ENCODE results near the gene TMEM214. TPM values are rescaled to one million over a fixed set of nuclear protein-coding genes. Genes with fewer than 3 reads are reported as not detected.

Gene TMEM214
- total RNA-seq, 2 experiments from 2014 or later = 38.3 to 41.3 TPM

DNA sequence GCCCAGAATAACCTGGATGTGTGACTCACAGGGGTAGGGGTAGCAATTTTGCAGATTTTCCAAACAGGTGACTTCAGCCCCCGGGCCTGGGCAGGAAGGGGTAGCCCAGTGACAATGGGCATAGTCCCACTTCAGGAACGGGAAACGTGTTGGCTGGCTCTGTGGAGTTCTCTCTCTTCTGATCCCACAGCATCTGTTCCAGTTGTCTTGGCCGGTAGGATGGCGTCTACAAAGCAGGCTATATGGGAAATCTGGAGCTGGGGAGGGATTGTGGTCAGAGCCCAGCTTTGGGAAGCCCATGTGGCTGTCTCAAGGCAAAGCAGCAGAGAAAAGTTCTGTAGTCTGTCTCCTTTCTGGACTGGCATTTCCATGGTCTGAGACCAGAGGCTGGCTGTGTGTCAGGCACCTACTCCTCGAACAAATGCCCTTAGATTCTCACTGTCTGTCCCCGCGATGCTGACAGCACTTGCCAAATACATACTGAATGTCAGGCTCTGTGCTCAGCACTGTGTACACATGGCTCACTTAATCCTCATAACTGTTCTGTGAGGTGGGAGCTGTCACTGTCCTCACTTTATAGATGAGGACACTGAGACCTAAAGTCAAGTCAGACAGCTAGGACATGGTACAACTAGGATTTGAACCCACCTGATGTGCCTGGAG lies 17.9 kb upstream of the TMEM214 start:
- H3K9me3 Mint-ChIP-seq = no peaks in the 10 kb centered on the region
- H3K27me3 Mint-ChIP-seq (ENCODE audit: low read depth) = no peaks in the 10 kb centered on the region
- no peak for DNase-seq
- intact Hi-C loops (cut with micrococcal nuclease) = loop anchor here (5.0 kb wide), 1 partner anchor 168 kb away; the partner anchor contains the start of gene DPYSL5
- no peaks in the 10 kb centered on the region for H3K36me3 Mint-ChIP-seq (ENCODE audit: low read depth)
- CTCF ChIA-PET = interaction anchor here (0.6 to 6.5 kb wide), 5 partner anchors 9 to 168 kb away, joined by 3 to 96 read pairs (median 14); partner anchors contain the start of gene DPYSL5
- H3K4me3 Mint-ChIP-seq = no peak overlapping the region
- no peak overlapping the region for H3K27ac Mint-ChIP-seq
- H3K4me1 Mint-ChIP-seq (ENCODE audit: low read depth) = peaks cover 2% of the 10 kb centered on the region

DNA sequence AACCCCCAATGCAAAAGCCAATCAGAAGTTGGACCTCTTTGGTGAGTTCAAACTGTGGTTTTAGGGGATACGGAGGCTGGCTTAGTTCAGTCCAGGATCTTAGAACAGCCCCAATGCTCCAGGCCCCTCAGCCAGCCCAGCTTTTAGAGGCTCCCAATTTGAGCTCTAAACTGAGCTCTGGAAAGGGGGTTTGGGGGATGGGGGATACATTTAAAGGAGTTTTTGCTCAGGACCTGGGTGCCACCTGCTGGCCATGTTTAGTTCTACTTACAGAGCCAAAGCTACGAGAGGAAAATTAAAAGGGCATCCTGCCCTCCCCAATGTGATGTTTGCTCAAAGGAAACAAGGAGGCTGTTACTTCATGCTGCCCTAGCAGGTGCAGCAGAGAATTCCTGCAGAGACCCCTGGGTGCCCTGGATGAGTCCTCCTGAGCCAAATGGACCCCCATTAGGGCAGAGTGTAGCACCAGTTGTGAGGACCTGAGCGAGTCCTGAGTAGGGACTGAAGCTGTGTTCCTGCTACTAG lies 15.9 kb upstream of the TMEM214 start:
- intact Hi-C loops (cut with micrococcal nuclease) = loop anchor here (1.0 to 5.0 kb wide), 2 partner anchors 56 to 170 kb away; partner anchors contain the start of gene DPYSL5
- CTCF ChIA-PET = interaction anchor here (0.6 to 6.5 kb wide), 30 partner anchors 9 to 458 kb away, joined by 3 to 96 read pairs (median 4); partner anchors contain the start of genes DPYSL5, MAPRE3, PREB and TMEM214
- H3K27me3 Mint-ChIP-seq (ENCODE audit: low read depth) = no peaks in the 10 kb centered on the region
- no peak overlapping the region for H3K4me3 Mint-ChIP-seq
- no peaks in the 10 kb centered on the region for H3K36me3 Mint-ChIP-seq (ENCODE audit: low read depth)
- H3K9me3 Mint-ChIP-seq = no peaks in the 10 kb centered on the region
- no peaks in the 10 kb centered on the region for H3K4me1 Mint-ChIP-seq (ENCODE audit: low read depth)
- peak; percentile 70 for DNase-seq
- H3K27ac Mint-ChIP-seq = no peak overlapping the region

DNA sequence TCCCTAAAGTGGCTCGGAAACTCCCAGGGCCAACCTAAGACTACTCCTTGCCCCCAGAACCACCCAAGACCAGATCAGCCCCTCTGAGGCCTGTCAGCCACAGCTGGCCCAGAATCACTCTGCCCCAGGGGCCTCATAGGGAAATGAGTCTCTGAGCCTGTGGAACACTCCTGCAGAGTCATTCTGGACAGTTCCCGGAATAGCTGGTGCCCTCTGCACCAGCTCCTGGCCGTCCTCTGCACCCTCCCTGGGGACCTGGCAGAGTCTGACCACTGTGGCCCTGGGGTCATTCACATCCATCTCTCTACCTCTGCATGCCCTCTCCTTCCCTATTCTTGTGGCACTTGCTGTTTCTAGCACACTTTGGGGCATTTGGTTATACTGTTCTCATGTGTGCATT lies 14.6 kb upstream of the TMEM214 start:
- Mint-ChIP-seq H3K27ac (no peak overlapping the region), H3K36me3 (ENCODE audit: low read depth) (no peaks in the 10 kb centered on the region), H3K9me3 (no peaks in the 10 kb centered on the region), H3K4me3 (no peak overlapping the region), H3K27me3 (ENCODE audit: low read depth) (no peaks in the 10 kb centered on the region), H3K4me1 (ENCODE audit: low read depth) (no peaks in the 10 kb centered on the region)
- intact Hi-C loops (cut with micrococcal nuclease) = loop anchor here (5.0 kb wide), 1 partner anchor 171 kb away; the partner anchor contains the start of gene DPYSL5
- DNase-seq = no peak
- CTCF ChIA-PET = interaction anchor here (0.6 to 6.5 kb wide), 6 partner anchors 11 to 1849 kb away, joined by 3 to 96 read pairs (median 14); partner anchors contain the start of gene DPYSL5

DNA sequence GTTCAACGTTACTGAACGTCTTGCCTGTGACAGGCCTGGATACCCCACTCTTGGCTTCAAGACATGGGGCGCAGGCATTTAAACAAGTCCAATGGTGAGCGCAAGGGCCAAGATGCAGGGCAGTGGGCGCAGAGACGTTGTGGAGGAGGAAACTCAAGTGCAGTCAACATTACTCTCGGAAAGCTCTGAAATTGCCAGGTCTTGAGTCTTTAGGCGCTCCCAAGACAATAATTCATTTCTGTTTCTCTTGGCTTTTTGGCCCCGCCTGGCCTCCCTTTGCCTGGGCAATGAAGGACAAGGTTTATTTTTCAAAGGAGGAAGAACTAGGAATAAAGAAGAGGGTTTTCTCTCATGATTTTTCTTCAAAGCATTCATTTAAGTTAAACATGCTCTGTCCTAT lies 13.3 kb upstream of the TMEM214 start:
- CTCF ChIA-PET = interaction anchor here (6.5 kb wide), 1 partner anchor 59 kb away, joined by 96 read pairs; no protein-coding TSS in a partner anchor
- DNase-seq = no peak
- Mint-ChIP-seq H3K36me3 (ENCODE audit: low read depth) (no peaks in the 10 kb centered on the region), H3K27me3 (ENCODE audit: low read depth) (no peaks in the 10 kb centered on the region), H3K4me3 (no peak overlapping the region), H3K4me1 (ENCODE audit: low read depth) (no peaks in the 10 kb centered on the region), H3K9me3 (no peaks in the 10 kb centered on the region), H3K27ac (no peak overlapping the region)
- intact Hi-C loops (cut with micrococcal nuclease) = loop anchor here (5.0 kb wide), 1 partner anchor 172 kb away; the partner anchor contains the start of gene DPYSL5

DNA sequence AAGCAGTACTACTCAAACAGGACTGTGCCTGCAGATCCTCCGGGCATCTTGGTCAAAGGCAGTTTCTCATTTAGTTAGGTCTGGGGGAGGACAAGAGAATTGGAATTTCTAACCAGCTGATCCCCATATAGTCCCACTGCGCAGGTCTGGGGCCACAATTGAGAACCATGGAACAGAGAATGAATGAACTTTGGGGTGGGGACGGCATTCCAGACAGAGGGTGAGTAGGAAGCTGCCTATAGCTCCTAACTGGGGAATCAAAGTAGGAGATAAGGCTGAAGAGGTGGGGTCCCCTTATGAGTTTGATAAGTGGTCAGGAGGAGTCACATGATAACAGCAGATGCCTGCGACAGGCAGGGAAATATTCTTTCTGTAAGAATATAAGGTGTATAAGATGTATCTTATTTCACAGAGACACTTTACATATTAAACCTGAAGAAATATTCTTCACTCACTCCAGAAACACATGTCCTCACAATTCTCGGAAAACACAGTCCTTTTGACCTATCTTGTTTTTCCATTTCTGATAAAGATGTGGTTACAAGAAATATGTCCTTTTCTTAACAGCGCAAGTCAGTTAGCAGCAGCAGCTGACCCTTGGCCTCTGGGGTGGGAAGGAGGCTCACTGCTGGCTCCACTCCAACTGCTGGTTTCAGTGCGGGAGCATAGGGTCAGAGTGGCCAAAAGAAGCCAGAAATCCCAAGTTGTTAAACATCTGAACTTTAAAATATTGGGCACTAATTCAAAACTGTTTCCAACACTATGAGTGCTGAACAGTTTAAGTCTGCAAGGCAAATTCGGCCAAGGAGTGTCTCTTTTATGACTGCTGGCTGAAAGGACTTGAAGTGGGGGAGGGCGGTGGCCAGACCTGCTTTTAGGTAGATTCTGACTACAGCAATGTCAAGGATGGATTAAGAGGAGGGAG lies 12.6 kb upstream of the TMEM214 start:
- no peak for DNase-seq
- no peaks in the 10 kb centered on the region for H3K27me3 Mint-ChIP-seq (ENCODE audit: low read depth)
- intact Hi-C loops (cut with micrococcal nuclease) = loop anchor here (5.0 kb wide), 1 partner anchor 173 kb away; the partner anchor contains the start of gene DPYSL5

DNA sequence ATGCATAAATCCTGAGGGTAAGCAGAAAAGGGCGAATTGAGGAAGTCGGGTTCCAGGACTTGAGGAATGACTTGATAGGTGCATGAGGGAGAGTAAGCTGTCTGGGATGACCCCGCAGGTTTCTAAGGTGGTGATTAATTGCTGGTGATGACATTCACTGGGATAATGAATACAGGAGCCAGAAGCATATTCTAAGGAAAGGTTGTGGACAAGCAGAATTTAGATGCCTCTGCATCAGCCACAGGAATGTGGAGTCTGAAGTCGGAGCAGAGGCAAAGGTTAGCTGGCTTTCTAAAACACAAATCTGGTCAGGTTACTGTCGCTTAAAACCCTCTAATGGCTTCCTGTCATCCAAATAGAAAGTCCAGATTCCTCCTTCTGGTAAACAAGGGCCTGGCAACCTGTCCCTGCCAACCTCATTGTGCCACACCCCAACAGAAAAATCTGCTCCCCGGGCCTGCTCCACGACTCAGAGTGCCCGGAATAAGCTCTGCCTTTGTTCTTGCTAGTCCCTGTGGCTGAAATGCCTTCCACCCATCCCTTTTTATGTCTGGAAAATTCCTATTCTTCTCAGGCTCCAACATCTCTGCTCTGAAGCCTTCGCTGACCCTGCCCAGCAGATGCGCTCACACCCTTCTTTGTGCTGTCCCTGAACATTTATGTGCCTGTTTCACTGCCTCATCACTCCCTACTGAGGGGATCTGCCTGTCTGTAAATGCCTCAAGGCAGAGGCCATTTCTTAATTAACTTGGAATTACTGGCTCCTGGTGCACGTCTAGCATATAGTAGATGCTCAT lies 11.3 kb upstream of the TMEM214 start:
- H3K36me3 Mint-ChIP-seq (ENCODE audit: low read depth) = no peaks in the 10 kb centered on the region
- no peaks in the 10 kb centered on the region for H3K9me3 Mint-ChIP-seq
- no peak overlapping the region for H3K4me3 Mint-ChIP-seq
- H3K27ac Mint-ChIP-seq = no peak overlapping the region
- CTCF ChIA-PET = no interaction called here
- no peaks in the 10 kb centered on the region for H3K27me3 Mint-ChIP-seq (ENCODE audit: low read depth)
- no peaks in the 10 kb centered on the region for H3K4me1 Mint-ChIP-seq (ENCODE audit: low read depth)
- intact Hi-C loops (cut with micrococcal nuclease) = no loop called here
- DNase-seq = no peak

More for the DNA sequence above, 12.6 kb upstream of the TMEM214 start:
- Mint-ChIP-seq H3K4me3 (no peak overlapping the region), H3K27ac (no peak overlapping the region), H3K36me3 (ENCODE audit: low read depth) (no peaks in the 10 kb centered on the region), H3K4me1 (ENCODE audit: low read depth) (no peaks in the 10 kb centered on the region), H3K9me3 (no peaks in the 10 kb centered on the region)
- CTCF ChIA-PET = interaction anchor here (6.5 kb wide), 1 partner anchor 60 kb away, joined by 96 read pairs; no protein-coding TSS in a partner anchor

DNA sequence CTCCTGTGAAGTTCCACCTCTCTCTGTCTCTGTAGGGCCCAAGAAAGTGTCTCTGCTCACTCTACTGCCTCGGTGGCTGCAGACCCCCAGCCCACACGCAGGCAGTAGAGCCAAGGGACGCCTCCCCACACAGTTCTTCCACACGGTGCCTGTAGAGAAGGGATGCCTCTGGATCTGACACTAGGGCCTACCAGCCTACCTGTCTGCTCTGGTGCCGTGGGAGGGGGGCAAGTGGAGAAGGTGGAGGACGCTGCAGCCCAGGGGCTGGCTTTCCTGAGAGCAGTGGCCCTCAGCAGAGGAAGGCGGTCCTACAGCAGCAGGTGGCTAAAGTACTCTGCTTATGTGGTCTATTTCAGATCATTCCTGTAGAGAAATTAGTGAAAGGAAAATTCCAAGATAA lies 9.0 kb upstream of the TMEM214 start:
- Mint-ChIP-seq H3K27me3 (ENCODE audit: low read depth) (no peaks in the 10 kb centered on the region), H3K4me3 (no peak overlapping the region), H3K9me3 (no peaks in the 10 kb centered on the region), H3K4me1 (ENCODE audit: low read depth) (no peaks in the 10 kb centered on the region), H3K36me3 (ENCODE audit: low read depth) (no peaks in the 10 kb centered on the region), H3K27ac (no peak overlapping the region)
- DNase-seq = no peak
- CTCF ChIA-PET = interaction anchor here (0.6 to 1.4 kb wide), 3 partner anchors 8 to 177 kb away, joined by 3 to 5 read pairs (median 4); no protein-coding TSS in a partner anchor
- intact Hi-C loops (cut with micrococcal nuclease) = no loop called here

DNA sequence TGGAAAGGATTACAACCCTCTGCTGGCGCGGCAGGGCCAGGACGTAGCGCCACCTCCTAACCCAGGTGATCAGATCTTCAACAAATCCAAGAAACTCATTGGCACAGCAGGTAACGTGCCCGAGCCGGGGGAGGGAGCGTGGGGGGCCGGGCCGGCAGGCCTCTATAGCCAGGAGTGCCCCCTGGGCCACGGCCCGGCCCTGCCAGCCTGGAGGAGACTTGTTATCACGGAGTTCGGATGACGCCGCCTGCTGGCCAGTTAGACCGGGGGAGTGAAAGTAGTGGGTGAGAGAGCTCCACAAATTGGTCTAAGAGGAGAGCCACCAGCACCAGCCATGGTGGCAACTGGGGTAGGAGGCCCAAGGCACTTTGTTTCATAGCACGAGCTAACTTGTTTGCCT lies 8.6 kb upstream of the TMEM214 start:
- Mint-ChIP-seq H3K27me3 (ENCODE audit: low read depth) (no peaks in the 10 kb centered on the region), H3K36me3 (ENCODE audit: low read depth) (no peaks in the 10 kb centered on the region), H3K4me1 (ENCODE audit: low read depth) (peaks cover 2% of the 10 kb centered on the region), H3K4me3 (no peak overlapping the region), H3K27ac (no peak overlapping the region), H3K9me3 (no peaks in the 10 kb centered on the region)
- CTCF ChIA-PET = interaction anchor here (0.6 to 0.7 kb wide), 2 partner anchors 9 to 30 kb away, joined by 3 read pairs; no protein-coding TSS in a partner anchor
- no peak for DNase-seq
- intact Hi-C loops (cut with micrococcal nuclease) = no loop called here

DNA sequence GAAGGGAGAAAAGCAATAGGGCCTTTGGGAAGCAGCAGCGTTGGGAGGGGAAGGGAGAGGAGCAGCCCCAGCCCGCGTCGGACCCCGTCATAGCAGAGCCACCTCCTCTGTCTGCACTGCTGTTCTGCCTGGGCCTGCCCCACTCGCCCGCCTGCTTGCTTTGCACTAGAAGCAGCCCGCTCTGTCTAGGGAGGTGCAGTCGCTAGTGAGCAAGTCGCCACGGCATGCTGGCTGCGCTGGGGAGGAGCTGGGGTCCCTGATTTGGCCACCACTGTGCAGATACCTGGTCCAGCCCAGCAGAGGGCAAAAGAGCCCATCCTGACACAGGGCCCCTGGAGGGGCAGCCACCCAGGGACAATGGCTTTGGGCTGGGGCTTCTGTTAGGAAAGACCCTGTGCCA lies 8.0 kb upstream of the TMEM214 start:
- no peaks in the 10 kb centered on the region for H3K9me3 Mint-ChIP-seq
- H3K4me1 Mint-ChIP-seq (ENCODE audit: low read depth) = peaks cover 2% of the 10 kb centered on the region
- H3K4me3 Mint-ChIP-seq = no peak overlapping the region
- no peaks in the 10 kb centered on the region for H3K27me3 Mint-ChIP-seq (ENCODE audit: low read depth)
- no peak for DNase-seq
- intact Hi-C loops (cut with micrococcal nuclease) = no loop called here
- CTCF ChIA-PET = interaction anchor here (0.7 to 1.2 kb wide), 2 partner anchors 30 to 255 kb away, joined by 3 read pairs; no protein-coding TSS in a partner anchor
- H3K27ac Mint-ChIP-seq = no peak overlapping the region
- H3K36me3 Mint-ChIP-seq (ENCODE audit: low read depth) = no peaks in the 10 kb centered on the region

DNA sequence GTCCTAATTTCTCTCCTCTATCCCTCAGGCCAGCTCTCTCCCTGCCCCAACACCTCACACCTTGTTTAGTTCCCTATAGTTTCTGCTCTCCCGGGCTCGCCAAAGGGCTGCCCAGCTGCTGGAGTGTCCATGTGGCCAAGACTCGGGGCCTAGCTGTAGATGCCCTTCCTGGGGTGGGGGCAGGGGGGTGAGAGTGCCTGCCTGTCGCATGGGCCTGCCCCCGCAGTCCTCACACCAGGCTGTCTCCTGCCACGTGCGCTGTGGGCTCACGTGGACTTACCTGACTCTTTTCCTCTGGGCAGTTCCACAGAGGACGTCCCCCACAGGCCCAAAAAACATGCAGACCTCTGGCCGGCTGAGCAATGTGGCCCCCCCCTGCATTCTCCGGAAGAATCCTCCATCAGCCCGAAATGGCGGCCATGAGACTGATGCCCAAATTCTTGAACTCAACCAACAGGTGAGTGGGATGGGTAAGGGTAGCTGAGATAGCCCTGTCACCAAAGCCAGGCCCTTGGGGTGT lies 7.4 kb upstream of the TMEM214 start:
- DNase-seq = no peak
- intact Hi-C loops (cut with micrococcal nuclease) = no loop called here
- H3K36me3 Mint-ChIP-seq (ENCODE audit: low read depth) = no peaks in the 10 kb centered on the region
- H3K27me3 Mint-ChIP-seq (ENCODE audit: low read depth) = no peaks in the 10 kb centered on the region
- peaks cover 2% of the 10 kb centered on the region for H3K4me1 Mint-ChIP-seq (ENCODE audit: low read depth)
- H3K27ac Mint-ChIP-seq = no peak overlapping the region
- H3K4me3 Mint-ChIP-seq = no peak overlapping the region
- CTCF ChIA-PET = interaction anchor here (0.8 to 2.2 kb wide), 5 partner anchors 9 to 255 kb away, joined by 3 to 8 read pairs (median 4); no protein-coding TSS in a partner anchor
- H3K9me3 Mint-ChIP-seq = no peaks in the 10 kb centered on the region
